GM23338 (cell line): ENCODE results near the gene PTPRQ. TPM values are rescaled to one million over a fixed set of nuclear protein-coding genes. Genes with fewer than 3 reads are reported as not detected.

Source experiments
- ATAC-seq: fragments of 200-7000 bp; cut with Tn5 transposase; 3 replicates; pipeline ENCODE4 v1.9.1; 2020
- DNase-seq: peaks from one replicate; pipeline ENCODE4 v3.0.0-alpha.2; 2015; ENCODE audit warnings: low spot score
- H2AFZ ChIP-seq: fragments of 200-600 bp; sonication (generic); 2 replicates; pipeline ENCODE4 v1.8.0; 2016; ENCODE audit warnings: antibody characterized with exemption, mild to moderate bottlenecking, moderate library complexity
- H3F3A ChIP-seq: fragments of 200-600 bp; sonication (generic); replicated peaks from 2 replicates; pipeline ENCODE4 v1.8.0; 2017; ENCODE audit warnings: antibody characterized with exemption, mixed run types, low read depth
- H3K27ac ChIP-seq: fragments of 200-600 bp; sonication (generic); 2 replicates; pipeline ENCODE4 v1.6.1; 2016; ENCODE audit warnings: low read depth
- H3K27me3 ChIP-seq: fragments of 200-600 bp; sonication (generic); 2 replicates; pipeline ENCODE4 v1.8.0; 2016; ENCODE audit warnings: mild to moderate bottlenecking, mixed run types, moderate library complexity; ENCODE audit not compliant: insufficient read depth
- H3K36me3 ChIP-seq: fragments of 200-600 bp; sonication (generic); 2 replicates; pipeline ENCODE4 v1.8.0; 2016; ENCODE audit warnings: mild to moderate bottlenecking; ENCODE audit not compliant: insufficient read depth
- H3K4me1 ChIP-seq: fragments of 200-600 bp; sonication (generic); 2 replicates; pipeline ENCODE4 v1.8.0; 2016; ENCODE audit warnings: mild to moderate bottlenecking, moderate library complexity; ENCODE audit not compliant: insufficient read depth
- H3K4me2 ChIP-seq: fragments of 200-600 bp; sonication (generic); 2 replicates; pipeline ENCODE4 v1.7.1; 2017; ENCODE audit warnings: mixed run types
- H3K4me3 ChIP-seq: fragments of 200-600 bp; sonication (generic); 2 replicates; pipeline ENCODE4 v1.6.1; 2016; ENCODE audit warnings: mixed run types
- H3K79me2 ChIP-seq: fragments of 200-600 bp; sonication (generic); replicated peaks from 2 replicates; pipeline ENCODE4 v1.8.0; 2017; ENCODE audit warnings: mild to moderate bottlenecking; ENCODE audit not compliant: insufficient read depth
- H3K9me2 ChIP-seq: fragments of 200-600 bp; sonication (generic); 2 replicates; pipeline ENCODE4 v1.8.0; 2017; ENCODE audit not compliant: insufficient read depth
- H4K20me1 ChIP-seq: fragments of 200-600 bp; sonication (generic); replicated peaks from 2 replicates; pipeline ENCODE4 v1.8.0; 2017; ENCODE audit warnings: mild to moderate bottlenecking; ENCODE audit not compliant: insufficient read depth
- H3K27ac Mint-ChIP-seq: 2 replicates; pipeline ENCODE4 v1.8.0; 2020; ENCODE audit warnings: inconsistent platforms, mild to moderate bottlenecking, moderate library complexity, mixed read lengths
- H3K27me3 Mint-ChIP-seq: 3 replicates; pipeline ENCODE4 v1.8.0; 2022; ENCODE audit warnings: low read depth, mild to moderate bottlenecking, moderate library complexity, mixed read lengths, inconsistent platforms; ENCODE audit not compliant: insufficient read depth, poor library complexity
- H3K36me3 Mint-ChIP-seq: 3 replicates; pipeline ENCODE4 v1.8.0; 2021; ENCODE audit warnings: low read depth, mild to moderate bottlenecking, inconsistent platforms, moderate library complexity, mixed read lengths
- H3K4me1 Mint-ChIP-seq: 3 replicates; pipeline ENCODE4 v1.8.0; 2020; ENCODE audit warnings: mild to moderate bottlenecking, inconsistent platforms, mixed read lengths
- H3K4me3 Mint-ChIP-seq: 3 replicates; pipeline ENCODE4 v1.8.0; 2021; ENCODE audit warnings: moderate library complexity, mild to moderate bottlenecking, inconsistent platforms, mixed read lengths
- H3K9me3 Mint-ChIP-seq: 3 replicates; pipeline ENCODE4 v1.8.0; 2020; ENCODE audit warnings: moderate library complexity, mild to moderate bottlenecking, inconsistent platforms, mixed read lengths
- EZH2 ChIP-seq: fragments of 200-600 bp; sonication (generic); IDR thresholded peaks from one replicate; pipeline ENCODE4 v1.8.0; 2017; ENCODE audit warnings: antibody characterized with exemption, mild to moderate bottlenecking, low read depth; ENCODE audit not compliant: unreplicated experiment
- JUNB ChIP-seq: IDR thresholded peaks from one replicate; pipeline ENCODE4 v1.6.1; 2016; ENCODE audit warnings: antibody characterized with exemption; ENCODE audit not compliant: unreplicated experiment
- NANOG ChIP-seq: IDR thresholded peaks from 2 replicates; pipeline ENCODE4 v1.6.1; 2016; ENCODE audit warnings: antibody characterized with exemption, borderline replicate concordance
- POLR2AphosphoS5 ChIP-seq: IDR thresholded peaks from 2 replicates; pipeline ENCODE4 v1.6.1; 2016; ENCODE audit warnings: antibody characterized with exemption, low read depth
- STAT1 ChIP-seq: IDR thresholded peaks from one replicate; pipeline ENCODE4 v1.6.1; 2016; ENCODE audit warnings: antibody characterized with exemption; ENCODE audit not compliant: unreplicated experiment
- ZNF331 ChIP-seq: fragments of 250-450 bp; sonication (Bioruptor Pico); IDR thresholded peaks from 2 replicates; pipeline ENCODE4 v1.5.0; 2020; ENCODE audit warnings: low read depth, mild to moderate bottlenecking, moderate library complexity
- polyA plus RNA-seq: library from polyadenylated mRNA; unstranded; fragments of >200 nt; fragmentation: Nextera tagmentation; extraction: Ambion mirVana; gene quantifications from 2 replicates; pipeline ENCODE4 v1.2.1, GENCODE V29; 2016
- total RNA-seq: library from RNA; depleted of rRNA; stranded (reverse); fragments of >200 nt; shearing (Covaris generic); gene quantifications from 2 replicates; pipeline ENCODE4 v1.2.3, GENCODE V29; 2014
- TF ChIP-seq, protein P1 (sequence below): IDR thresholded peaks from 2 replicates; pipeline ENCODE4 v1.6.1; 2016; ENCODE audit warnings: antibody characterized with exemption
- TF ChIP-seq, protein P2 (sequence below): IDR thresholded peaks from one replicate; pipeline ENCODE4 v1.6.1; 2018; ENCODE audit warnings: antibody characterized with exemption; ENCODE audit not compliant: unreplicated experiment
- TF ChIP-seq, protein P3 (sequence below): fragments of 250-450 bp; sonication (Bioruptor Pico); IDR thresholded peaks from 2 replicates; pipeline ENCODE4 v1.5.0; 2020; ENCODE audit warnings: mild to moderate bottlenecking, moderate library complexity

PTPRQ gene
- total and polyA plus RNA-seq, 2 experiments from 2014 or later: not detected

DNA sequence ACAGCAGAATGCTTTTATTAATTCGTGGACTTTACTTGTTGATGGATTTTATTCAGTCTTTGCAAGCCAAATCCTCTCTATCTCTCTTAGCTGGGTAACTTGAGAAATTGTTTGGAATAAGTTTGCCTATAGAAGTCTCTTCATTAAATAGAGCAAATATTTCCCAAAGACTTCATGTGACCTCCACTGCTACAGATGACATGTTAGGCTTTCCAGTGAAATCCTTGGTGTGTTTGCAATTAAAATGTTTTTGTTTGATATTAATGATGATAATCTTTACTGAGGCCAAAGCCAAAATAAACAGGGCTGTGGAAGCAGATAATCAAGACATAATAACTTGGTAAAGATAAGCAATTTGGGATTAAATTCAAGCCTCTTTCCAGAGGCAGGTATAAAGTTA is 267.8 kb downstream of the PTPRQ start (continued):
- no peak for TF ChIP-seq STAT1

DNA sequence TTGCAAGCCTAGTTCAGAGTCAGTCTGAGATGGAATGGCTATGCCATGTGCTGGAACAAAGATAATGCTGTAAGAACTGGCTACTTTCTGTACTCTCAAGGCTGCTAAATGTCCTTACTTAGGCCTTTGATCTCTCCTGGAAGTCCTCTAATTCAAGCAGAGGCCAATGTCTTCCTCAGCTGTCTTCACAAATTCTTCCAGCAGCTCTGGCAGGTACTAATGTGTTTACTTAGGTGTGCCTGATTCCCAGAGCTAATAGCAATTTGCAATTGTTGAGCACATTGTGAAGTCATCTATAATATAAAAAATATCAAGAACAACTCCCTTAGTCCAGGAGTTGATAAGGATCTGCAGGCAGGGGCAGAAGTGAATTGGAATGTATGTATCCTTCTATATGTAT is 268.8 kb downstream of the PTPRQ start:
- Mint-ChIP-seq H3K27me3 (peaks cover 68% of the 10 kb centered on the region), H3K4me1 (peaks cover 67% of the 10 kb centered on the region), H3K4me3 (no peak overlapping the region), H3K9me3 (no peaks in the 10 kb centered on the region), H3K27ac (no peak overlapping the region), H3K36me3 (no peaks in the 10 kb centered on the region)
- Histone ChIP-seq H3K27me3 (peaks cover 99% of the 10 kb centered on the region), H3K36me3 (no peaks in the 10 kb centered on the region), H3K79me2 (no peaks in the 10 kb centered on the region), H3K4me3 (no peak overlapping the region), H3F3A (peaks cover 12% of the 10 kb centered on the region; the same call in 1 of the 2 replicates), H4K20me1 (peaks cover 5% of the 10 kb centered on the region; the same call in 1 of the 2 replicates), H3K27ac (no peak overlapping the region), H3K4me1 (peaks cover 79% of the 10 kb centered on the region), H2AFZ (no peak overlapping the region), H3K9me2 (no peaks in the 10 kb centered on the region), H3K4me2 (0 out of 2 replicates have a peak overlapping the region, but pooled peaks have one; percentile 6)
- TF ChIP-seq, protein P1, sequence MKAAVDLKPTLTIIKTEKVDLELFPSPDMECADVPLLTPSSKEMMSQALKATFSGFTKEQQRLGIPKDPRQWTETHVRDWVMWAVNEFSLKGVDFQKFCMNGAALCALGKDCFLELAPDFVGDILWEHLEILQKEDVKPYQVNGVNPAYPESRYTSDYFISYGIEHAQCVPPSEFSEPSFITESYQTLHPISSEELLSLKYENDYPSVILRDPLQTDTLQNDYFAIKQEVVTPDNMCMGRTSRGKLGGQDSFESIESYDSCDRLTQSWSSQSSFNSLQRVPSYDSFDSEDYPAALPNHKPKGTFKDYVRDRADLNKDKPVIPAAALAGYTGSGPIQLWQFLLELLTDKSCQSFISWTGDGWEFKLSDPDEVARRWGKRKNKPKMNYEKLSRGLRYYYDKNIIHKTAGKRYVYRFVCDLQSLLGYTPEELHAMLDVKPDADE: no peak
- TF ChIP-seq STAT1 (no peak), EZH2 (no peak), ZNF331 (CRISPR knock-in tag) (no peak), POLR2AphosphoS5 (no peak), NANOG (no peak), JUNB (no peak)
- TF ChIP-seq, protein P2, sequence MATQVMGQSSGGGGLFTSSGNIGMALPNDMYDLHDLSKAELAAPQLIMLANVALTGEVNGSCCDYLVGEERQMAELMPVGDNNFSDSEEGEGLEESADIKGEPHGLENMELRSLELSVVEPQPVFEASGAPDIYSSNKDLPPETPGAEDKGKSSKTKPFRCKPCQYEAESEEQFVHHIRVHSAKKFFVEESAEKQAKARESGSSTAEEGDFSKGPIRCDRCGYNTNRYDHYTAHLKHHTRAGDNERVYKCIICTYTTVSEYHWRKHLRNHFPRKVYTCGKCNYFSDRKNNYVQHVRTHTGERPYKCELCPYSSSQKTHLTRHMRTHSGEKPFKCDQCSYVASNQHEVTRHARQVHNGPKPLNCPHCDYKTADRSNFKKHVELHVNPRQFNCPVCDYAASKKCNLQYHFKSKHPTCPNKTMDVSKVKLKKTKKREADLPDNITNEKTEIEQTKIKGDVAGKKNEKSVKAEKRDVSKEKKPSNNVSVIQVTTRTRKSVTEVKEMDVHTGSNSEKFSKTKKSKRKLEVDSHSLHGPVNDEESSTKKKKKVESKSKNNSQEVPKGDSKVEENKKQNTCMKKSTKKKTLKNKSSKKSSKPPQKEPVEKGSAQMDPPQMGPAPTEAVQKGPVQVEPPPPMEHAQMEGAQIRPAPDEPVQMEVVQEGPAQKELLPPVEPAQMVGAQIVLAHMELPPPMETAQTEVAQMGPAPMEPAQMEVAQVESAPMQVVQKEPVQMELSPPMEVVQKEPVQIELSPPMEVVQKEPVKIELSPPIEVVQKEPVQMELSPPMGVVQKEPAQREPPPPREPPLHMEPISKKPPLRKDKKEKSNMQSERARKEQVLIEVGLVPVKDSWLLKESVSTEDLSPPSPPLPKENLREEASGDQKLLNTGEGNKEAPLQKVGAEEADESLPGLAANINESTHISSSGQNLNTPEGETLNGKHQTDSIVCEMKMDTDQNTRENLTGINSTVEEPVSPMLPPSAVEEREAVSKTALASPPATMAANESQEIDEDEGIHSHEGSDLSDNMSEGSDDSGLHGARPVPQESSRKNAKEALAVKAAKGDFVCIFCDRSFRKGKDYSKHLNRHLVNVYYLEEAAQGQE: no peak
- TF ChIP-seq, protein P3, sequence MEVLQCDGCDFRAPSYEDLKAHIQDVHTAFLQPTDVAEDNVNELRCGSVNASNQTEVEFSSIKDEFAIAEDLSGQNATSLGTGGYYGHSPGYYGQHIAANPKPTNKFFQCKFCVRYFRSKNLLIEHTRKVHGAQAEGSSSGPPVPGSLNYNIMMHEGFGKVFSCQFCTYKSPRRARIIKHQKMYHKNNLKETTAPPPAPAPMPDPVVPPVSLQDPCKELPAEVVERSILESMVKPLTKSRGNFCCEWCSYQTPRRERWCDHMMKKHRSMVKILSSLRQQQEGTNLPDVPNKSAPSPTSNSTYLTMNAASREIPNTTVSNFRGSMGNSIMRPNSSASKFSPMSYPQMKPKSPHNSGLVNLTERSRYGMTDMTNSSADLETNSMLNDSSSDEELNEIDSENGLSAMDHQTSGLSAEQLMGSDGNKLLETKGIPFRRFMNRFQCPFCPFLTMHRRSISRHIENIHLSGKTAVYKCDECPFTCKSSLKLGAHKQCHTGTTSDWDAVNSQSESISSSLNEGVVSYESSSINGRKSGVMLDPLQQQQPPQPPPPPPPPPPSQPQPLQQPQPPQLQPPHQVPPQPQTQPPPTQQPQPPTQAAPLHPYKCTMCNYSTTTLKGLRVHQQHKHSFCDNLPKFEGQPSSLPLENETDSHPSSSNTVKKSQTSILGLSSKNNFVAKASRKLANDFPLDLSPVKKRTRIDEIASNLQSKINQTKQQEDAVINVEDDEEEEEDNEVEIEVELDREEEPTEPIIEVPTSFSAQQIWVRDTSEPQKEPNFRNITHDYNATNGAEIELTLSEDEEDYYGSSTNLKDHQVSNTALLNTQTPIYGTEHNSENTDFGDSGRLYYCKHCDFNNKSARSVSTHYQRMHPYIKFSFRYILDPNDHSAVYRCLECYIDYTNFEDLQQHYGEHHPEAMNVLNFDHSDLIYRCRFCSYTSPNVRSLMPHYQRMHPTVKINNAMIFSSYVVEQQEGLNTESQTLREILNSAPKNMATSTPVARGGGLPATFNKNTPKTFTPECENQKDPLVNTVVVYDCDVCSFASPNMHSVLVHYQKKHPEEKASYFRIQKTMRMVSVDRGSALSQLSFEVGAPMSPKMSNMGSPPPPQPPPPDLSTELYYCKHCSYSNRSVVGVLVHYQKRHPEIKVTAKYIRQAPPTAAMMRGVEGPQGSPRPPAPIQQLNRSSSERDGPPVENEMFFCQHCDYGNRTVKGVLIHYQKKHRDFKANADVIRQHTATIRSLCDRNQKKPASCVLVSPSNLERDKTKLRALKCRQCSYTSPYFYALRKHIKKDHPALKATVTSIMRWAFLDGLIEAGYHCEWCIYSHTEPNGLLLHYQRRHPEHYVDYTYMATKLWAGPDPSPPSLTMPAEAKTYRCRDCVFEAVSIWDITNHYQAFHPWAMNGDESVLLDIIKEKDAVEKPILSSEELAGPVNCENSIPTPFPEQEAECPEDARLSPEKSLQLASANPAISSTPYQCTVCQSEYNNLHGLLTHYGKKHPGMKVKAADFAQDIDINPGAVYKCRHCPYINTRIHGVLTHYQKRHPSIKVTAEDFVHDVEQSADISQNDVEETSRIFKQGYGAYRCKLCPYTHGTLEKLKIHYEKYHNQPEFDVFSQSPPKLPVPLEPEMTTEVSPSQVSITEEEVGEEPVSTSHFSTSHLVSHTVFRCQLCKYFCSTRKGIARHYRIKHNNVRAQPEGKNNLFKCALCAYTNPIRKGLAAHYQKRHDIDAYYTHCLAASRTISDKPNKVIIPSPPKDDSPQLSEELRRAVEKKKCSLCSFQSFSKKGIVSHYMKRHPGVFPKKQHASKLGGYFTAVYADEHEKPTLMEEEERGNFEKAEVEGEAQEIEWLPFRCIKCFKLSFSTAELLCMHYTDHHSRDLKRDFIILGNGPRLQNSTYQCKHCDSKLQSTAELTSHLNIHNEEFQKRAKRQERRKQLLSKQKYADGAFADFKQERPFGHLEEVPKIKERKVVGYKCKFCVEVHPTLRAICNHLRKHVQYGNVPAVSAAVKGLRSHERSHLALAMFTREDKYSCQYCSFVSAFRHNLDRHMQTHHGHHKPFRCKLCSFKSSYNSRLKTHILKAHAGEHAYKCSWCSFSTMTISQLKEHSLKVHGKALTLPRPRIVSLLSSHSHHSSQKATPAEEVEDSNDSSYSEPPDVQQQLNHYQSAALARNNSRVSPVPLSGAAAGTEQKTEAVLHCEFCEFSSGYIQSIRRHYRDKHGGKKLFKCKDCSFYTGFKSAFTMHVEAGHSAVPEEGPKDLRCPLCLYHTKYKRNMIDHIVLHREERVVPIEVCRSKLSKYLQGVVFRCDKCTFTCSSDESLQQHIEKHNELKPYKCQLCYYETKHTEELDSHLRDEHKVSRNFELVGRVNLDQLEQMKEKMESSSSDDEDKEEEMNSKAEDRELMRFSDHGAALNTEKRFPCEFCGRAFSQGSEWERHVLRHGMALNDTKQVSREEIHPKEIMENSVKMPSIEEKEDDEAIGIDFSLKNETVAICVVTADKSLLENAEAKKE: no peak
- DNase-seq (no peak), ATAC-seq (no peak)
